ENCODE measurements around the gene MDFI.
A peak's percentile ranks its signal among the peaks of the same experiment; 100 is the strongest.

Gene MDFI

DNA sequence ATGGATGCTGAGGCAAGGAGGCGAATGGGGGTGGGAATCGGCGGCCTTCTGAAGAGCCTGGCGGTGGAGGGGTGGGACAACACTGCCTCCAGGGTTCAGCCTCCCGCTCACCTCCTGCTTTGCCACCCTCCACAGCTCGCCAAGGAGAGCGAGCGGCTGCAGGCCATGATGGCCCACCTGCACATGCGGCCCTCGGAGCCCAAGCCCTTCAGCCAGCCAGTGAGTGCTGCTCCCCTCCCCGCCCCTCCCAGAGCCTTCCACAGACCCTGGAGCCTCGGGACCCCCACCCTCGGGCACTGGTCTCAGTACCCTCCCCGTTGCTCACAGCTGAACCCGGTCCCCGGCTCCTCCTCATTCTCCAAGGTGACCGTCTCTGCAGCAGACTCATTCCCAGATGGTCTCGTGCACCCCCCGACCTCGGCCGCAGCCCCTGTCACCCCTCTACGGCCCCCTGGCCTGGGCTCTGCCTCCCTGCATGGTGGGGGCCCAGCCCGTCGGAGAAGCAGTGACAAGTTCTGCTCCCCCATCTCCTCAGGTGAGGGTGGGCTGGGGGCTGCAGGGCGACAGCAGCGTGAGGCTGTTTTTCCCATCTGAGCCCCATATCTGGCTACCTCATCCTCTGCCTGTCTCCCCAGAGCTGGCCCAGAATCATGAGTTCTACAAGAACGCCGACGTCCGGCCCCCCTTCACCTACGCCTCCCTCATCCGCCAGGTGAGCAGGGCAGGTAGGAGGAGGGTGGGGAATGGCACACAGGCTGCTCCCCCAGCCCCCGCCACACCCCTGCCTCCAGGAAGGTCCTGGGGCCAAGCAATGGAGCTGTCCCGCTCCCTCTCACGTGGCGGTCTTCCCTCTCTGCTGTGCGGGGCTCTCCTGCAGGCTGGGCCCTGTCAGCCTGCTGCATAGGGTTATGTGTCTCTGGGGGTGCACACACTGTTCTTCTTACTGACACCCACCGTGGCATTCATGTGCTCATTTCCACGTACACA lies 48.3 kb upstream of the MDFI start (continued):
- TF ChIP-seq ZNF70 (CRISPR knock-in tag; IDR thresholded peaks at IDR 0.05) (no peak), ESRRG (CRISPR knock-in tag; IDR thresholded peaks at IDR 0.05) (no peak), PATZ1 (CRISPR knock-in tag; IDR thresholded peaks at IDR 0.05; ENCODE audit: borderline replicate concordance) (no peak)

DNA sequence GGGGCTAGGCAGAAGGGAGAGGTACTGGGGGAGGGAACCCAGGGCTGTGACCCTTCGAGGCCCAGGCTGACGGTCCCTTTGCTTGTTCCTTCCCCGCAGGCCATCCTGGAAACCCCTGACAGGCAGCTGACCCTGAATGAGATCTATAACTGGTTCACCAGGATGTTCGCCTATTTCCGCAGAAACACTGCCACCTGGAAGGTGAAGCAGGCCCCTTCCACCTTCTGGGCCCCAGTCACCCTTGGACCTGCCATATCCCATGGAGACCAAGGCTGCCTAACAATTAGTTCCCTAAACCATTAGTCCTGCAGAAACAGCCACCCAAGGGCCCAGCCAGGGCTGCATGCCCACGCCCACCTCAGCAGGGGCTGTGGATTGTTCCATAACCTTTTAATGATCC lies 47.1 kb upstream of the MDFI start:
- no peak for TF ChIP-seq ZFP30 (CRISPR knock-in tag; IDR thresholded peaks at IDR 0.05)
- no peak for ATAC-seq

DNA sequence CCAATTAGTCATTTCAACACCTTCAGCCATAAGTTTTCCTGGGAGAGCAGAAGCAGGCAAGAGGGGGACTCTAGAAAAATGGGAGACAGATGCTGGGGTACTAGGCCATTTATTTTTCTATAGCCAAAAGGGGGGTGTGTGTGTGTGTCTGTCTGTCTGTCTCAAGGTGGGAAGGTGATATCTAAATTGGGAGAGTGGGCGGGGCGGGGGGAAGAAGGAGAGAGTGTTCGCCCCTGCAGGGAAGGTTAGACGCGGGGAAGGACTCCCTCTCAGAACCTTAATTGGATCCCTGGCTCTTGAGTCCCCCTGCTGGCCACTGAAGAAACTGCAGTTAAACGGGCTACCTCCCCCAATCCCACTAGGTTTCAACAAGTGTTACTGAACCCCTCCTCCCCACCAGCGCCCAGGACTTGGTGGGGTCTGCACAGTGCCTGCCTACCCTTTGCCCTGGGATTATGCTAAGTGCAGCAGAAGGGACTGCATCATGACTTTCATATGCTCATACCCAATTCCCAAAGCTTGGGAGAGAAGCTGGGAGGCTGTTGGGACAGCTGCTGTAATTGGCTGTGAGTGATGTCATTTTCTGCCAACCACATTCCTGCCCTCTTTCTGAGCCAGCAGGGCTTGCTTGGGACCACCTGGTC lies 46.3 kb upstream of the MDFI start:
- peak; percentile 85 for ATAC-seq
- TF ChIP-seq ZNF70 (CRISPR knock-in tag; IDR thresholded peaks at IDR 0.05) = no peak
- no peak for TF ChIP-seq ISL1 (CRISPR knock-in tag; IDR thresholded peaks at IDR 0.05)
- TF ChIP-seq CSDC2 (CRISPR knock-in tag; IDR thresholded peaks at IDR 0.05) = no peak

- no peak for ATAC-seq
- TF ChIP-seq TSHZ2 (CRISPR knock-in tag; IDR thresholded peaks at IDR 0.05) (no peak), ARNTL (CRISPR knock-in tag; IDR thresholded peaks at IDR 0.05; ENCODE audit: borderline replicate concordance, low read depth) (no peak), TCF4 (CRISPR knock-in tag; IDR thresholded peaks at IDR 0.05; ENCODE audit: borderline replicate concordance) (no peak), BACH2 (CRISPR knock-in tag; IDR thresholded peaks at IDR 0.05; ENCODE audit: borderline replicate concordance) (no peak), CSDC2 (CRISPR knock-in tag; IDR thresholded peaks at IDR 0.05) (no peak)
These were observed 44.9 kb upstream of the MDFI start for GRCh38 chr6:41593406-41593805.

GRCh38 chr6:41593839-41594238 lies 44.4 kb upstream of the MDFI start:
- no peak for TF ChIP-seq ARNTL (CRISPR knock-in tag; IDR thresholded peaks at IDR 0.05; ENCODE audit: borderline replicate concordance, low read depth)
- TF ChIP-seq, protein P1, sequence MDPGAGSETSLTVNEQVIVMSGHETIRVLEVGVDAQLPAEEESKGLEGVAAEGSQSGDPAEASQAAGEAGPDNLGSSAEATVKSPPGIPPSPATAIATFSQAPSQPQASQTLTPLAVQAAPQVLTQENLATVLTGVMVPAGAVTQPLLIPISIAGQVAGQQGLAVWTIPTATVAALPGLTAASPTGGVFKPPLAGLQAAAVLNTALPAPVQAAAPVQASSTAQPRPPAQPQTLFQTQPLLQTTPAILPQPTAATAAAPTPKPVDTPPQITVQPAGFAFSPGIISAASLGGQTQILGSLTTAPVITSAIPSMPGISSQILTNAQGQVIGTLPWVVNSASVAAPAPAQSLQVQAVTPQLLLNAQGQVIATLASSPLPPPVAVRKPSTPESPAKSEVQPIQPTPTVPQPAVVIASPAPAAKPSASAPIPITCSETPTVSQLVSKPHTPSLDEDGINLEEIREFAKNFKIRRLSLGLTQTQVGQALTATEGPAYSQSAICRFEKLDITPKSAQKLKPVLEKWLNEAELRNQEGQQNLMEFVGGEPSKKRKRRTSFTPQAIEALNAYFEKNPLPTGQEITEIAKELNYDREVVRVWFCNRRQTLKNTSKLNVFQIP (CRISPR knock-in tag; IDR thresholded peaks at IDR 0.05; ENCODE audit: borderline replicate concordance, low read depth) = no peak
- TF ChIP-seq ZFP3 (CRISPR knock-in tag; IDR thresholded peaks at IDR 0.05) = no peak
- TF ChIP-seq ZNF8 (CRISPR knock-in tag; IDR thresholded peaks at IDR 0.05) = no peak
- no peak for TF ChIP-seq GLIS3 (CRISPR knock-in tag; IDR thresholded peaks at IDR 0.05)
- TF ChIP-seq ZNF70 (CRISPR knock-in tag; IDR thresholded peaks at IDR 0.05) = no peak
- no peak for TF ChIP-seq CSRNP3 (CRISPR knock-in tag; IDR thresholded peaks at IDR 0.05)
- no peak for ATAC-seq
